Gastrocnemius medialis (tissue), 4 donors: ENCODE measurements around the gene INTS15.

Source experiments
- CTCF ChIP-seq, 5 experiments: fragments of 450-650 bp in 3 of 5; fragments of 200-600 bp in 2 of 5; sonication (generic) in 2 of 5; IDR thresholded peaks in 4 of 5; conservative IDR thresholded peaks in 1 of 5; 1 replicate in 4 of 5; 2 replicates in 1 of 5; pipeline ENCODE4 v1.5.1; 2016 to 2019; ENCODE audit warnings: antibody characterized with exemption in 5 of 5, mild to moderate bottlenecking in 3 of 5, moderate library complexity in 3 of 5
- POLR2A ChIP-seq, 2 donors: fragments of 450-650 bp; IDR thresholded peaks; one replicate each; pipeline ENCODE4 v1.6.1; 2017; ENCODE audit warnings: antibody characterized with exemption in 2 of 2, mild to moderate bottlenecking in 2 of 2, moderate library complexity in 2 of 2

GRCh38 chr7:6652446-6653011 is 62.7 kb downstream of the INTS15 start:
- TF ChIP-seq CTCF (IDR thresholded peaks at IDR 0.05 in 4 of 5, conservative IDR thresholded peaks at IDR 0.05 in 1 of 5) = no peak
- TF ChIP-seq POLR2A (IDR thresholded peaks at IDR 0.05) = no peak
